Activated CD4-positive, CD25-positive, alpha-beta regulatory T cell treated with anti-CD3 and anti-CD28 coated beads, Interleukin-2, amount 50 U/mL, for 16 hours (primary cell): ENCODE data around the gene RALGPS1.
"Not testable (repeated sequence)": the region's sequence is repeated elsewhere in the genome, so short reads cannot be mapped to it uniquely, and the experiment has no call there.

Source experiments
- DNase-seq: peaks from one replicate; pipeline ENCODE4 v3.0.0-alpha.2; 2020; ENCODE audit warnings: low read depth, low spot score

RALGPS1 gene

DNA sequence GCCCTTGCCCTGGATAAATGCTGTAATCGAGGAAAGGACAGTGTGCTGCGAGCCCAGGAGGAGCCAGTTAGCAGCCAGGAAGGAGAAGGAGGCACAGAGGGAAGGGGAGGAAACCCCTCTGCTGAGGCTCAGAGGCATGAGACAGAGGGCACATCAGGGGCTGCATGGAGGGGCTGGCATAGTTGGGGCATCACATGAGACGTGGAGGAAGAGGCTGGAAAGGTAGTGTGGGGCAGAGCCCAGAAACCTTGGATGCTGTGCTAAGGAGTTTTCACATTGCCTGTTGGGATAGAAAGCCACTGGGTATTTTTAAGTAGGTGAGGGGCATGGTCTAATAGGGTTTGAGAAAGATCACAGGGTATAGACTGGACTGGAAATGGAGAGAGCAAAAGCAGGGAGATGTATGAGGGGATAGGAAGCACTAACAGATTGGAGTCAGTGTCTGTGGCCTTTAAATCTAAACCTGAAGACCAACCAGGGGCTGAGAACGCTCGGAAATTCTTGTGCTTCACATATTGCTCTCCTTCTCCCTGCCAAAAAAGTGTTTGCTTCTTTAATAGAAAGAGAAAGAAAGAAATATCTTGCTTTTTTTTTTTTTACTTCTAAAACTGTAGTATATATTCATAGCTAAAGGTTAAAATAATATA is 240.9 kb downstream of the RALGPS1 start:
- DNase-seq = no peak

DNA sequence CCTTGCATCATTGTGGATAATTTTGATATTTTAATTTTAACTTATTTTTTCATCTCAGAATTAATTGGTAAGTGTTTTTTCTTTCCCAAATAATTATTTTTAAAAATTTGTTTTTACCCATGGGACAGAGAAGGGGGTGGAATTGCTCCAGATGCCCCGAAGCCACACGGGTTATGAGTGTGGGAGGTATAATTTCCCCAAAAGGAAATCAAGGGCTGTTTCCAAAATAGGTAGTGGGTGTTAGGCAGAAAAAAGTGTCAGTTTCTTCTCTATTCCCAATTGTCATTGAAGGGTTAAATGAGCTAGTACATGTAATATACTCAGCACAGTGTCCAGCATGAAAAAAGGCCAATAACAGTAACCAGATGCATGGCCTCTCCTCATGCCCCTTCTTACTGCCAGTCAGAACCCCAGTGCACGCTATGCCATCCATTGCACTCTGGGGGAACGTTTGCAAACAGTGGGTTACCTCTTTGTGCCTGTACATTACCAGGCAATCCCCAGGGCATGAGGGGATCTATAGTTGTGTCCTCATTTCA is 244.3 kb downstream of the RALGPS1 start:
- DNase-seq = no peak

DNA sequence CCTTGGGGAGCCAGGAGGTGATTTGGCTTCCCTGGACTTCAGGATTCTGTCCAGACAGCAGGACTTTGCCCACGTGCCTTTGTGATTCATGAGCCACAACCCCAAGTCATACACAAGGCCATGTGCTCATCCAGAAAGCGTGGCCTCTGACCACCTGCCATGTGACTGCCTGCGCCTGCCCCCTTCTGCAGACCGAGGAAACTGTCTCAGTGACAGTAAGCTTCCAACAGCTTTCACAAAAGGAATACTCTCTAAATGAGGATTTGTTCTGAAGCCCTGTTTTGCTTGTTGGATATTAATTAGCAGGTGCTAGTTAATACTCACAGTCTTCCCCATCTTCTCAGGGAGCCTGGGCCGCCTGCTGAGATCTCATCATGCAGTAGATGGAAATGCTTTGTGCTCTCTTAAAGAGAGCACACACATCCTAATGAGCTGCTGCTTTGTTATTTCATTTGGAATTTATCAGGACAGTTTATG is 244.8 kb downstream of the RALGPS1 start:
- no peak for DNase-seq

DNA sequence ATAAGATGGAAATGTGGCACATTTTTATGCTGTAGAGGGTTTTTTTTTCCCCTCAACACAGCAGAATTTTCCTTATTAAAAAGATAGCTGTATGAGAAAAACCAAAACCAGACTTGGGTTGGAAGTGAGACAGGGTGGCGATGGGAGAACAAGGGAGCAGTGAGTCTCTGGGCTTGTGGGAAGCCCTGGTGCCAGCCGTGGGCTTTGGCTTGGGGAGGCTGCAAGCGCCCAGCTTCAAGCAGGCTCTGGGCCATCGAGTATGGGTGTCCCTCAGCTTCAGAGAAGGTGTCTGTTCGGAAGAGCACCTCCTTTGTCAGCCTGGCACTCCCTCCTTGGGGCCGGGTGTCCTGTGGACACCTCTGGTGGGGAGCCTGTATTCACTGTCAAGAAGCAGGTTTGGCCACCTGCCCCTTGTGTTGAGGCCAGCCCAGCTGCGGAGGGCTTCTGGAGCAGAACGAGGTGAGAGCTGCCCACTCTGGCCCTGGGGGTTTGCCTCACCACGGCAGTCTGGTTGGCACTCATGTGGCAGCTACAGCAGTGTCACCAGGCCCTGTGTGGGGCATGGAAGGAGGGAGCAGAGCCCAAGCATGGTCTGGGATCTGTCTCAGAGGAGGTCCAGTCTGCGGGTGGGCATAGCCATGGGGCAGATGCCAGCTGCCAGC is 245.5 kb downstream of the RALGPS1 start:
- DNase-seq = no peak

DNA sequence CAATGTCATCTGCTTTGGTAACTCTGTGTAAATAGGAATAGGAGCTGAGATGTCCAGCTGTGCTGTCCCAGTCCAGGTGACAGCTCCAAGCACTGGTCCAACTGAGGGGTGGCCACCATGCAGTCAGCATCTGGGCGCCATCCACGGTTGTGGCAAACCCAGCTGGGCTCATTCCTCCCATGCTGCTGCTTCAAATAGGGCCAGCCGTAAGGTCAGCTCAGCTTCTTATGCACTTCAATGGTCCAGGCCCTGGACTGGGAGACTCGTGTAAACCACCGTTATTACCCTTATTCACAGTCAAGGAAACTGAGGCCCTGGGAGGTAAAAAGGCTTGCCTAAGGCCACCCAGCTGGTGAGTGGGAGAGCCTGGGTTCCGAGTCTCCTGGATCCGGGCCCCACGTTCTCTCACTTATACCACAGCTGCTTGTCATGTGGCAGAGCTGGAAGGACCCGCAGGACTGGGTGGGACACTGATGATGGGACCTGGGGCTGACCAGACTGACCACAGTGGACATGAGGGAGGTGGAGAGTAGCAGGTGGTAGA is 246.6 kb downstream of the RALGPS1 start:
- DNase-seq = no peak

DNA sequence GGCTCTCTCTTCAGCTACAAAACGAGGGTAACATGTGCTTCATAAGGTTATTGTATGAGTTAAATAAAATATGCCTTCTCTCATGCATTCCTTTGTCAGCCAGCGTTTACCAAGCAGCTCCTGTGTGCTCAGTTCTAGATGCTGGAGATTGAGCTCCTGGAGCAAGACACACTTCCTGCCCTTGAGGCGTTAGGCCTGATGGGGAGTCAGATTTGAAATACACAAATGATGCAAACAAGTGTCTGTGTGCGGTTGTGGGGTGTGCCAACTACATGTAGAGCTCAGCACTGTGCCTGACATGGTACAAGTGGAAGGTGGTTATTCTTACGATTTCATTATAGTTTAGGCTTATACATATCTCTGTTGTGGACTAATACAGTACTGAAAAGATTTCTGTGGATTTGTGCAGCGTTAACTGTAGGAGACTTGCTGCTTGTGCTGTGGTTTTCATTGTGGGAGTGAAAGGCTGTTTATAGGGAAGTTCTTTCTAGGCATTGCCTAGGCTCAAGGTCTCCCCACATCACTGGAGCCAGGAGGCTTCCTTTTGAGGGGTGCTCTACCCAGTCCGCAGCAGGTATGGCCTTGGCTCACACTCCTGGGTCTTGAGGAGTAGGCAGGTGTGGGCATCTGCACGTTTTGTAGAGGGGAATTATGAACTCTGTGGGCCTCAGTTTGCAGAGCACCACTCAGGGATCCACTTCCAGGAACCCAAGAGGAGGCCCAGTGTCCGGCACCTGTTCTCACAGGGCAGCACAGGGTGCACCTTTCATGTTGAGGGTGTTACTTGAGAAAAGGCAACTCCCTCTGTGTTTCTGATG is 247.7 kb downstream of the RALGPS1 start:
- no peak for DNase-seq

DNA sequence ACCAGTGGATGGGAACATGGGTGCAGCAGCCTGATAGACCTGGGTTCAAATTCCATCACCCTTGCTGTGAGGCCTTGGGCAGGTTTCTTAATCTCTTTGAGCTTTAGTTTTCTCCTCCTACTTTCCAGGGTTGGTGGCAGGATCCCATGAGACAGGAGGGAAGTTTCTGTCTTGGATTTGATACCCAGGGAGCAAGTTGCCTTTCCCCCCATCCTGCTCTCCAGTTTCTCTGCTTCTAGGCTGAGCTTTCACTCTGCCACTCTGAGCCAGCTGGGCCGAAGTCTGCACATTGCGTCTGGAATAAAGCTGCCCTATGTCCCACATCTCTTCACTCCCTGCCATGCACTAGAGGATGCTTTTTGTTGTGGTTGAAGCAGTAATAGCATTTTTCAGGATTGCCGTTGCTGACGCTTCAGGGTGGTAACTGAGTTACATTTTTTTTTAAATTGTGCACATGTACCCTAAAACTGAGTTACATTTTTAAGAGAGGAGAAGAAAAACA is 248.3 kb downstream of the RALGPS1 start:
- DNase-seq = no peak

DNA sequence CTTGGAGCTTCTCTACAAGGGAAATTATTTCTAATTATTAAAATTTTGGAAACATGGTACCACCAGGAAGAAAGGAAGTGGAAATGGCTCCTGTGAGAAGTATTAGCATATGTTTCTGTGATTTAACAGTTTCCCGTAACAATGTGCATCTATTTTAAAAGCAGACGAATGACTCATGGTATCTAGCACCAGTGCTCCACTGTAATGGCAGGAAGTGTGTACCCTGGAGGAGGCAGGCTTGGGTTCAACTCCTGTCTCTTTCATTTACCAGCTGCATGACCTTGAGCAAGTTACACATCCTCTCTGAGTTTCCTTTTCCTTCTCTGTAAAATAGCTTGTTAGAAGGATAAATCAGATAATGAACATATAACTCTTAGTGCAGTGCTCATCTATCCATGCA is 248.8 kb downstream of the RALGPS1 start:
- DNase-seq = no peak

DNA sequence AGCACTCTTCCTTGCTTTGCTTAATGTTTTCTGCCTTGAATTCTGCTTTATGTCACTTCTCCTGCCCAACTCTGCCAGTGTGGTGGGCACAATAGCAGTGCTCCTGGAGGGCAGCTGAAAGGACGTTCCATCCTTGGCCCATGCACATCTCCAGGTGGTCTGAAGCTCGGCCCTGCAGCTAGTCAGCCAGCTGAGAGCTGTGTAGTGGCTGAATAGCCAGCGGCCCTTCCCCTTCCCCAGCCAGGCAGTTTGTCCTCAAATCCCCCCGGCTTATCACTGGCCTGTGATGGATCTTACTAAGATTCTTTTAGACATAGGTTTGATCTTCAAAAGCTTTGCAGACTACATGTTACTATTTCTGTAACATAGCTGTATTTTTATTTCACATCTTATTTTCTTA is 250.5 kb downstream of the RALGPS1 start:
- no peak for DNase-seq

DNA sequence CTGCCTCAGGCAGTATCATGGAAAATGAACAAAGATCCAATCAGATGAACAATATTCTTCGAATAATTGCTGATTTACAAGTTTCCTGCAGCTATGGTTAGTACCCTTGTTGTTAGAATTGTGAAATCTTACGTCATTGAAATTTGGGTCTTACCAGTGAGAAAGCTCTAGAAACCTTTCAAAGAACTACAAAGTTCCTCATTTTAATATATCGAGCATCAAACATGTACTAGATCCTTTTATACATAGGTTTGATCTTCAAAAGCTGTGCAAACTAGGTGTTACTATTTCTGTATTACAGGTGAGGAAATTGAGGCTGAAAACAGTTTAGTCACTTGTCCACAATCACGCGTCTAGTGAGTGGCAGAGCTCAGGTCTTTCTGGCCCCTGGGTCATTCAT is 251.5 kb downstream of the RALGPS1 start:
- DNase-seq = no peak

DNA sequence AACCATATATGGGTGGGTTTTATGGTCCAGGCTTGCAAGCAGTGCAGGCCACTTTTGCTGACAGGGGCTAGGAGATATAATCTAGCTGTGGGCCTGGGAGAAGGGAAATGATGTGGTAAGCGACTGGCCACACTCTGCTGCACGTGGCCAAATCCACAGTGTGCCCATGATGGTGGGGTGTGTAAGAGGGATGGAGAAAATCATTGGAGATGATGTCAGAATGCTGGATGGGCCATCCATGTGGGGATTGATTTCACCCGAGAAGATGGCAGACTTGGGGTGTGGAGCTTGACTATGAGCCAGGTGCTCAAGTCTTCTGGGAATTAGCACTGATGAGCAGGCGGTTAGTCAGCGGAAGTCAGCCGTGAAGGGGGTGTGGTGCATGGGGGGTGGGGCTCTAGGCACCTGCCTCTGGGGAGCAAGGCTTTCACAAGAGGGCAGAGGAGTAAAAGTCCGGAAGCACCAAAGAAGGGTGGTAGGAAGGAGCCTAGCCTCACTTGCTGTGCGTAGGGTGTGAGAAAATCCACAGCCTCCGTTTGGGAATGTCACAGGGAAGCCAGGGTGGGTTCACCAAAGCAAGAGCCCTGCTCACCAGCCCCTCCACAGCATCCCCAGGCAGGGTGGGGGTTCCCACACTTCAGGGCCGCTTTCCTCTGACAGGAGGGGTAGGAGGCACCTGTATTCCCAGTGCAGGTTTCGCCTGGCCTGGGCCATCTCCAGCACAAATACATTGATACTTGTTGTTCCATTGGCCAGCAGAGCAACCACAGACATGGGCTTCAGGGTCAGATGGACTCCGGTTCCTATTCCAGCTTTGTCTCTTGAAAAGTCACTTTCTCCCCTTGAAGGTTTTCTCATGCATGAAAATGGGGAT is 252.3 kb downstream of the RALGPS1 start:
- DNase-seq = no peak

DNA sequence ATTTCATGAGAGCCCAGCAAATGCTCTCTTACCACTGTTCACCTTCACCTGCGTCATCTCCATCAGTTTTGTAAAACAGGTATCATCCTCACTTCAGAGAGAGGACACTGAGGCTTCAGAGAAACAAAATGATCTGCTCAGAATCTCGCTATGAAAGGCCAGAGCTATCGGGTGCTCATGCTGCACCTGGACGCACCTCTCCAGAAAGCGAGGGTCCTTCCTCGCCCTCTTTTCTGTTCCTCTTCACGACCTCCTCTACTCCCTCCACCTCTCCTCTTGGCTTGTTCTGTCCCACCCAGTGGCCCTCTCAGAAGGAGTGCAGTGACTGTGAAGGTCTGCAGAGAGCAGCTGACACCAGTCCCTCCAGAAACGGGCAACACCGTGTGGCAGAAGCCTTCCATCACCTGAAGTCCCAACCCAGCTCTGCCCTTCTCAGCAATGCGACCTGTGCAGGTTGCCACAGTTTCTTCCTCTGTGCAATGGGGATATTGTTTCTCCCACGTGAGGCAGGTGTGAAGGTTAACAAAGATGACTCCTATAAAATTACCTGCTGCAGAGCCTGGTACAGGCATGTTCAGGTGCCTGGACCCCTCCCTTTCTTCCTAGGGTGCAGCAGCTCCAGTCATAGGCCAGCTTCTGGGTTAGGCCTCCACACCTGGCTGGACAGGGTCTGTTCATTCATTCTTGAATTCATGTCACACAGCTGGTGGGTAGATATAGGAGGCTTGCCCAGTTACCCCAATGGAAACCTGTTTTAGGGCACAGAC is 253.2 kb downstream of the RALGPS1 start:
- DNase-seq = no peak

DNA sequence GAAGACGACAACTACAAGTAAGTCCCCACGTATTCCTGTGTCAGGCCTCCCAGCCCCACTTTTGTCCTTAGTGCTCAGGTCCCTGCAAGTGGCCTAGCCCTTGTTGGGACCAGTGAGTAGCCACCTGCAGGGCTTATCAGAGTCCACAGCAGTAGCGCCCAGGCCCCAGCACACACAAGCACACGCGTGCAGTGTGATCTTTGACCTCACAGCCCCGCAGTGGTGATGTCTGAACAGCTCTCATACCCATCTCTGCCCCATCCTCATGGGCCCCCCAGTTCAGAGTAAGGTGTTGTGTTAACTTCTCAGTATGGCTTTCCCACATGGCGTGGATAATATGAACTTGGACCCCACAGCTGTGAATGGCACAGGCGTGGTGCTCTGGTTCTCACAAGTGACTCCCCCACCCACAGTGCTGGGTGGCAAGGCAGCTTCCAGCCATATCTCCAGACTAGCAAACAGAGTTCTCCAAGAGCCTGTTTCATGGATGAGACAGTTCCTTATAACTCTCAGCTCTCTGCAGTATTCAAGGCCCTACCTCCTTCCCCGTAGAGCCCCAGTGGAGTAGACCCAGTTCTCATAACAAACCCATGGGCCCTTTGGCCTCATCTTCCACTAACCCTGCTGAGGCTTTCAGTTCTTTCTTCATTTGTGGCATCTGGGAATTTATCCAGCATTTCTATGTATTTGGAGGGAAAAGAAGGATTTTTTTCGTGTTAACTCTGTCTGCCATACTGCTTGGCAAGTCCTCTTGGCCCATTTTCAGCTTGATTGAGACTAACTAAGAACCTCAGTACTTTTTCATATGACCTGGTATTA is 254.4 kb downstream of the RALGPS1 start:
- no peak for DNase-seq

DNA sequence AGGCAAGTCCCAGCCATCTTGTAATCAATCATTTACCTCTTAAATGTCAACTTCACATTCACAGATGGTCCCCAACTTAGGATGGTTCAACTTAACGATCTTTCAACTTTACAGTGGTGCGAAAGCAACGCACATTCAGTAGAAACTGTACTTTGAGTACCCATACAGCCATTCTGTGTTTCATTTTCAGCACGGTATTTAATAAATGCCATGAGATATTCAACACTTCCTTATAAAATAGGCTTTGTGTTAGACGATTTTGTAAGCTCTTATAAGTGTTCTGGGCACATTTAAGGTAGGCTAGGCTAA is 254.9 kb downstream of the RALGPS1 start:
- DNase-seq = no peak

DNA sequence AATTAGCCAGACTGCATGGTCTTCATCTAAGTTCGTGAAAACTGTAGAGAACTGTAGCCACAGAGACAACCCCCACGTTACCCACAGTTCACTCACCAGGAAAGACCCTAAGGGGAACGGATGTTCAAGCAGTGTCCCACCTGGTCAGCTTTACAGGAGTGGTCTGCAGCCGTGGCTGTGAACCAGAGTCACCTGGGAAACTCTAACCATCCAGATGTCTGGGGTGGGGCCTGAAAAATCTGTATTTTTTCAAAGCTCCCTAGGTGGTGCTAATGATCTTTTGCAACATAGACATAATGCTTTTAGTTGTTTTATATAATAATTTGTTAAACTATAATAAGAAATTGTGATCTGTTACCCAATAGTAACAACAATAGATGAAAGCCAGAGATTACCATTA is 255.5 kb downstream of the RALGPS1 start:
- DNase-seq = no peak

DNA sequence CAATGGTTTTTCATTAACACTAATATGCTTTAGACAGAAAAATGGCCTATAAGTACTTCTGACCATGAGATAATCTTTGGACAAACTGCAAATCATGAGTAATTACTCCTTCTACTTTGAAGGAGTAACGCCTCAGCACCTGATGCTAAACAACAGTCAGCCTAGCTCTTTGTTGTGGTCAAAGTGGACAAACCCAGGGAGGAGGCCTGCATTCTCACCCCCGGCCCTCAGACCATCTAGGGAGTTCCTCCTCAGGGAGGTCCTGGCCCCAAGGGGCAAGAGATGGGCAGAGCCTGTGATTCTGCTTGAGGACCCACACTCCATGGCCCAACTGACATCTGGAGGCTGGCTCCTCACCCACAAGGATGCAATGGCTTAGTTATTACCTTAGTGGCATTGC is 256.1 kb downstream of the RALGPS1 start:
- no peak for DNase-seq

DNA sequence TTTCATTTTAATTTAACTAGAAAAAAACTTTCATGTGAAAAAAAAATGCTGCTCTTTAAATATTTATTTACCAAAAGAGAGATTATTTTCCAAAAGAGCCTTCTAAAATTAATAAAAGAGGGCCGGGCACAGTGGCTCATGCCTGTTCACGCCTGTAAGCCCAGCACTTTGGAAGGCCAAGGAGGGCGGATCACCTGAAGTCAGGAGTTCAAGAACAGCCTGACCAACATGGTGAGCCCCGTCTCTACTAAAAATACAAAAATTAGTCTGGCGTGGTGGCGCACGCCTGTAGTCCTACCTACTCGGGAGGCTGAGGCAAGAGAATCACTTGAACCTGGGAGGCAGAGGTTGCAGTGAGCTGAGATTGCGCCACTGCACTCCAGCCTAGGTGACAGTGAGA is 256.8 kb downstream of the RALGPS1 start:
- DNase-seq = not testable (repeated sequence)

DNA sequence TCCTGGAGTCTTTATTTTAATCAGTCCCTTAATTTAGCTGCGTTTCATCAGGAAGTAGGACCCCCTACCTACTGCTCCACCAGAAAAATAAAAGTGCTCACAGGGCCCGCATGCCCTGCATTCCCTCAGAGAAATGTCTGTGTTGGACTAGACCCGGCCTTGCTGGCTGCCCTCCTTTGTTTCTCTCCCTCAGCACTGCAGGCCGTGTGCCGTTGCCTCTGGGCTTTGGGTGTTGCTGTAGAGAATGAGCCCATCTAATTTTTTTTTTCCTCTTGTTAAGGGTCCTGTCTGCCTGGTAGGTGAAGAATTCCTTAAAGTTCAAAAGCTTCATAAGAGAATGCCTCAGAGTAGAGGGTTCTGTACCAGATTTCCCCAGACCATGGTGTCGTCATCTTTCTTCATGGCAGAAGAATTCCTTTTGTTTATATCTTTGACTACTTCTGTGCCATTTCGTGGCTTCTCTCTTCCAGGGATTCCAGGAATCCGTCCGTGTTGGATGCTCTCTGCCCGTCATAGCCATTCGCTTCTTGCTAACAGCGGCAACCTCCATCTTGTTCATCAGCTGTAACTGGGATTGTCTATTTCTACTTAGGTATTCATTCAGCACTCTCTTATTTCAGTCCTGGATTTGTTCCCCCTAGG is 257.6 kb downstream of the RALGPS1 start:
- no peak for DNase-seq

DNA sequence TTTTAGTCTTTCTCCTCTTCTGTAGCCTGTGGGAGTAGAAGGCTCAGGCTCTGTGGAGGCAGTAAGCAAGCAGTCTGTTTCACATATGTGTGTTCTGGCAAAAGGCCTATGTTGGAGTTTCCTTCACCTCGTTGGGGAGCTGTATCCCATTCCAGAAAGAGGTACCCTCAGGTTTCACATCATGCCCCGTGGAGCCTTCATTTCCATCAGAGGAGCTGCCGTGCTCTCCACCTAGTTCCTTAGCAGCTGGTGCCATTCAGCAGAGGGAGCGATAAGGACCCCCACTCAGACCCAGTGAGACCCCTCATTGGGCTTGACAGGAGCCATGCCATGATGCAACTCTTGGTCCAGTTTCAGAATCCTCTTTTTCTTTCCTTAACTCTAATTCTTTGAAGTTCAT is 258.5 kb downstream of the RALGPS1 start:
- no peak for DNase-seq
